GM12878 (cell line): ENCODE data around the gene SSH2. TPM values are rescaled to one million over a fixed set of nuclear protein-coding genes. Genes with fewer than 3 reads are reported as not detected.

Experiments
- BACH1 ChIP-seq: fragments of 450-650 bp; IDR thresholded peaks from 2 replicates; pipeline ENCODE4 v1.6.1; 2017; ENCODE audit warnings: mild to moderate bottlenecking, borderline replicate concordance
- BCLAF1 ChIP-seq: fragments of 450-650 bp; IDR thresholded peaks from 2 replicates; pipeline ENCODE4 v1.6.1; 2017; ENCODE audit warnings: antibody characterized with exemption, mild to moderate bottlenecking, moderate library complexity
- CHD2 ChIP-seq: IDR thresholded peaks from 2 replicates; pipeline ENCODE4 v1.6.1; 2011; ENCODE audit warnings: low read depth, low read length, improper control_type of control experiment, borderline replicate concordance
- EGR1 ChIP-seq, 2 experiments: IDR thresholded peaks; 1 replicate in 1 of 2; 2 replicates in 1 of 2; pipeline ENCODE4 v1.6.1; 2011 to 2012; ENCODE audit warnings: low read depth in 2 of 2, low read length in 2 of 2, borderline replicate concordance in 1 of 2, mild to moderate bottlenecking in 1 of 2, moderate library complexity in 1 of 2
- FOS ChIP-seq: IDR thresholded peaks from 3 replicates; pipeline ENCODE4 v1.6.1; 2011; ENCODE audit warnings: borderline replicate concordance; ENCODE audit not compliant: insufficient read length; ENCODE audit errors: extremely low read depth
- FOXK2 ChIP-seq: fragments of 450-650 bp; IDR thresholded peaks from 2 replicates; pipeline ENCODE4 v1.6.1; 2017; ENCODE audit warnings: mild to moderate bottlenecking, moderate library complexity
- HDGF ChIP-seq: fragments of 450-650 bp; IDR thresholded peaks from 2 replicates; pipeline ENCODE4 v1.6.1; 2016; ENCODE audit warnings: antibody characterized with exemption
- KLF5 ChIP-seq: fragments of 450-650 bp; IDR thresholded peaks from 2 replicates; pipeline ENCODE4 v1.6.1; 2014; ENCODE audit warnings: mild to moderate bottlenecking; ENCODE audit not compliant: partially characterized antibody
- MYC ChIP-seq: IDR thresholded peaks from 2 replicates; pipeline ENCODE4 v1.6.1; 2011; ENCODE audit warnings: mild to moderate bottlenecking, low read length, moderate library complexity, inconsistent platforms; ENCODE audit not compliant: insufficient read depth, insufficient replicate concordance, insufficient read length, severe bottlenecking
- NKRF ChIP-seq: fragments of 450-650 bp; conservative IDR thresholded peaks from 2 replicates; pipeline ENCODE4 v1.6.1; 2017; ENCODE audit warnings: mild to moderate bottlenecking, moderate library complexity
- YY1 ChIP-seq: IDR thresholded peaks from 2 replicates; pipeline ENCODE4 v1.6.1; 2011; ENCODE audit warnings: low read depth, mild to moderate bottlenecking, low read length
- ZNF622 ChIP-seq: fragments of 450-650 bp; IDR thresholded peaks from 2 replicates; pipeline ENCODE4 v1.6.1; 2017; ENCODE audit warnings: mild to moderate bottlenecking, inconsistent platforms
- ZSCAN29 ChIP-seq: fragments of 450-650 bp; IDR thresholded peaks from 2 replicates; pipeline ENCODE4 v1.6.1; 2017; ENCODE audit warnings: mild to moderate bottlenecking, moderate library complexity
- polyA plus RNA-seq, 11 experiments: library from polyadenylated mRNA; depleted of rRNA in 4 of 11; unstranded in 6 of 11; stranded (reverse) in 5 of 11; fragments of >200 nt; fragmentation: Nextera tagmentation in 4 of 11; fragmentation: Illumina TruSeq in 1 of 11; extraction: Ambion mirVana in 4 of 11; extraction: Trizol in 1 of 11; gene quantifications; 1 replicate in 1 of 11; 2 replicates in 10 of 11; pipeline versions ENCODE4 v1.2.1 to v1.2.3, GENCODE V29; 2011 to 2016; ENCODE audit warnings: inconsistent platforms in 2 of 11, missing spikeins in 2 of 11, low read depth in 1 of 11
- total RNA-seq, 4 experiments: library from RNA; depleted of rRNA in 3 of 4; stranded (reverse); fragments of >200 nt in 3 of 4; fragmentation: Illumina TruSeq in 1 of 4; extraction: Trizol in 1 of 4; gene quantifications; 2 replicates each; pipeline versions ENCODE4 v1.2.1 to v1.2.3, GENCODE V29; 2013 to 2021

The SSH2 gene
- total and polyA plus RNA-seq, 10 of the 15 experiments (the other 5 are each of a cell fraction or from before 2014, with no cell fraction given), result 9.3 to 65.9 (median 34.0) TPM

GRCh38 chr17:29589524-29590410, 340.3 kb downstream of the SSH2 start, which contains the start of gene GIT1 (continued):
- peak; percentile 36; the same call in 1 of the 2 replicates for TF ChIP-seq NKRF
- TF ChIP-seq FOS, result no peak
- no peak for TF ChIP-seq BCLAF1
- peak; percentile 62; the same call in 1 of the 2 replicates for TF ChIP-seq YY1
- peak; percentile 45; the same call in 1 of the 2 replicates for TF ChIP-seq HDGF
- peak in 1 of 2 experiments; percentile 80; a peak in 2 of 3 replicates for TF ChIP-seq EGR1 (IDR thresholded peaks at IDR 0.05; ENCODE audit: borderline replicate concordance in 1 of 2, low read depth in 2 of 2, low read length in 2 of 2)
- TF ChIP-seq ZNF622, result no peak
- no peak for TF ChIP-seq CHD2
- TF ChIP-seq BACH1, result 0 out of 2 replicates have a peak, but pooled peaks have one; percentile 36
- 0 out of 2 replicates have a peak, but pooled peaks have one; percentile 13 for TF ChIP-seq ZSCAN29
- TF ChIP-seq FOXK2, result no peak
- no peak for TF ChIP-seq MYC
- TF ChIP-seq KLF5, result peak; percentile 44
